HG02973 (cell line): ENCODE data around the gene LSM14A.

Source experiments
- ATAC-seq: cut with Tn5 transposase; IDR thresholded peaks from one replicate; pipeline ENCODE4 v1.9.1; 2021; ENCODE audit warnings: moderate library complexity; ENCODE audit not compliant: unreplicated experiment

Gene LSM14A

DNA sequence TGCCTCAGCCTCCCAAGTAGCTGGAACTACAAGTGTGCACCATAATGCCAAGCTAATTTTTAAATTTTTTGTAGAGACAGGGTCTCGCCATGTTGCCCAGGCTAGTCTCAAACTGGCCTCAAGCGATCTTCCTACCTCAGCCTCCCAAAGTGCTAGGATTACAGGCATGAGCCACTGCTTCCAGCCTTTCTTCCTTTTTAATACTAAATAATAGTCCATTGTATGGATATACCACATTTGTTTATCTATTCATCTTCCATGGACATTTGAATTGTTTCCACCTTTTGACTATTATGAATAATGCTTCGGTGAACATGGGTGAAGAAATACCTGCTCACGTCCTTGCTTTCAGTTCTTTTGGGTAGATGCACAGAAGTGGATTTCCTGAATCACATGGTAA is 106.5 kb downstream of the LSM14A start:
- ATAC-seq, result no peak
